Stimulated activated CD4-positive, alpha-beta T cell treated with anti-CD3 and anti-CD28 coated beads, TNF-alpha, amount 100 ng/mL, for 1 hour (primary cell): ENCODE results near the gene ELF2.
"Not testable (repeated sequence)": the region's sequence is repeated elsewhere in the genome, so short reads cannot be mapped to it uniquely, and the experiment has no call there.

Experiments used
- DNase-seq, 3 donors: peaks; one replicate each; pipeline ENCODE4 v3.0.0-alpha.2; 2020; ENCODE audit warnings: low read depth in 3 of 3, low spot score in 1 of 3

Gene ELF2

GRCh38 chr4:139188648-139189416, 11.8 kb upstream of the ELF2 start:
- DNase-seq: no peak

GRCh38 chr4:139184129-139184528, 7.1 kb upstream of the ELF2 start:
- DNase-seq: no peak

- DNase-seq: peak; percentile 79 to 84 (median 79)
Observed at GRCh38 chr4:139177869-139178619, 1.0 kb upstream of the ELF2 start.

- DNase-seq: peak; percentile 15 to 55 (median 44)
Observed at GRCh38 chr4:139176302-139177048, 543 bp downstream of the ELF2 start.

GRCh38 chr4:139175646-139176301, 1.2 kb downstream of the ELF2 start:
- no peak for DNase-seq

GRCh38 chr4:139171876-139172691, 4.9 kb downstream of the ELF2 start:
- no peak for DNase-seq

- no peak for DNase-seq
Observed at GRCh38 chr4:139170932-139171331, 6.1 kb downstream of the ELF2 start.

GRCh38 chr4:139167774-139168444, 9.1 kb downstream of the ELF2 start:
- DNase-seq: no peak

GRCh38 chr4:139164731-139165130, 12.3 kb downstream of the ELF2 start:
- no peak for DNase-seq

GRCh38 chr4:139163806-139164206, 13.2 kb downstream of the ELF2 start:
- no peak for DNase-seq

- not testable (repeated sequence) for DNase-seq
Observed at GRCh38 chr4:139157977-139158376, 19.0 kb downstream of the ELF2 start.

- DNase-seq: no peak
Observed at GRCh38 chr4:139154952-139155557, 22.0 kb downstream of the ELF2 start.

- no peak for DNase-seq
Observed at GRCh38 chr4:139154538-139154937, 22.5 kb downstream of the ELF2 start.

- DNase-seq: no peak
Observed at GRCh38 chr4:139154134-139154421, 22.9 kb downstream of the ELF2 start.

- no peak for DNase-seq
Observed at GRCh38 chr4:139153411-139154133, 23.4 kb downstream of the ELF2 start.

GRCh38 chr4:139152249-139152648, 24.8 kb downstream of the ELF2 start:
- no peak for DNase-seq

GRCh38 chr4:139146926-139147629, 29.9 kb downstream of the ELF2 start:
- DNase-seq: no peak

- no peak for DNase-seq
Observed at GRCh38 chr4:139145552-139145932, 31.5 kb downstream of the ELF2 start.
